ENCODE results near the gene RBM24. TPM values are rescaled to one million over a fixed set of nuclear protein-coding genes. Genes with fewer than 3 reads are reported as not detected.

RBM24 gene
- 5.9 and 9.9 TPM in 2 replicates for total RNA-seq

GRCh38 chr6:17281100-17281496 lies at the start of gene RBM24:
RBM24 (plus strand) TSS chr6:17281361; CDS start chr6:17281582, 221 bp downstream.

Other genes with a start within 250 kb of the RBM24 start
- not detected in 2 replicates for gene STMND1, start 179.3 kb upstream of the RBM24 start, total RNA-seq
- 12.3 and 13.4 TPM in 2 replicates for gene CAP2, start 112.2 kb downstream of the RBM24 start, total RNA-seq

Data from mesangial cell (primary cell).